Progenitor cell of endocrine pancreas (in vitro differentiated cells): ENCODE results near the gene LRP6. TPM values are rescaled to one million over a fixed set of nuclear protein-coding genes. Genes with fewer than 3 reads are reported as not detected.

Source experiments
- DNase-seq: peaks from one replicate; pipeline ENCODE4 v3.0.0; 2021; ENCODE audit warnings: low spot score; ENCODE audit not compliant: unreplicated experiment
- H3K27ac Mint-ChIP-seq: 2 replicates; pipeline ENCODE4 v1.8.0; 2021; ENCODE audit warnings: mild to moderate bottlenecking, moderate library complexity, mixed read lengths
- H3K27me3 Mint-ChIP-seq: 2 replicates; pipeline ENCODE4 v1.8.0; 2021; ENCODE audit warnings: mixed read lengths
- H3K36me3 Mint-ChIP-seq: 2 replicates; pipeline ENCODE4 v1.8.0; 2022; ENCODE audit warnings: mixed read lengths; ENCODE audit not compliant: insufficient read depth
- H3K4me1 Mint-ChIP-seq: 2 replicates; pipeline ENCODE4 v1.8.0; 2021; ENCODE audit warnings: low read depth, mixed read lengths
- H3K4me3 Mint-ChIP-seq: 2 replicates; pipeline ENCODE4 v1.8.0; 2021; ENCODE audit warnings: low read depth, mild to moderate bottlenecking, moderate library complexity, mixed read lengths
- H3K9me3 Mint-ChIP-seq: 2 replicates; pipeline ENCODE4 v1.8.0; 2021; ENCODE audit warnings: low read depth, mixed read lengths
- CTCF ChIP-seq: fragments of 200-600 bp; sonication (generic); IDR thresholded peaks from one replicate; pipeline ENCODE4 v1.5.0; 2021; ENCODE audit warnings: antibody characterized with exemption, mild to moderate bottlenecking; ENCODE audit not compliant: unreplicated experiment
- total RNA-seq: library from RNA; stranded (reverse); gene quantifications from 2 replicates; pipeline ENCODE4 v1.2.1, GENCODE V29; 2021

LRP6 gene
- total RNA-seq, 1 donor from 2014 or later, result 163 TPM

GRCh38 chr12:12190087-12190809 is 76.6 kb downstream of the LRP6 start:
- TF ChIP-seq CTCF, result no peak
- H3K4me1 Mint-ChIP-seq, result peaks cover 35% of the 10 kb centered on the region
- peaks cover 34% of the 10 kb centered on the region for H3K36me3 Mint-ChIP-seq
- H3K27me3 Mint-ChIP-seq, result no peaks in the 10 kb centered on the region
- H3K9me3 Mint-ChIP-seq, result peaks cover 11% of the 10 kb centered on the region
- DNase-seq, result no peak
- H3K27ac Mint-ChIP-seq, result no peak overlapping the region
- H3K4me3 Mint-ChIP-seq, result no peak overlapping the region

GRCh38 chr12:12185414-12185813 is 81.4 kb downstream of the LRP6 start:
- no peak overlapping the region for H3K4me3 Mint-ChIP-seq
- peaks cover 21% of the 10 kb centered on the region for H3K36me3 Mint-ChIP-seq
- H3K27me3 Mint-ChIP-seq, result no peaks in the 10 kb centered on the region
- no peaks in the 10 kb centered on the region for H3K9me3 Mint-ChIP-seq
- peak overlapping the region; percentile 85 for H3K27ac Mint-ChIP-seq
- DNase-seq, result no peak
- H3K4me1 Mint-ChIP-seq, result peaks cover 48% of the 10 kb centered on the region
- TF ChIP-seq CTCF, result no peak

- H3K27me3 Mint-ChIP-seq, result no peaks in the 10 kb centered on the region
- peak overlapping the region; percentile 31 for H3K4me3 Mint-ChIP-seq
- TF ChIP-seq CTCF, result no peak
- H3K9me3 Mint-ChIP-seq, result no peaks in the 10 kb centered on the region
- peak overlapping the region; percentile 92 for H3K27ac Mint-ChIP-seq
- peaks cover 30% of the 10 kb centered on the region for H3K36me3 Mint-ChIP-seq
- no peak for DNase-seq
- H3K4me1 Mint-ChIP-seq, result peaks cover 49% of the 10 kb centered on the region
These were observed 84.0 kb downstream of the LRP6 start for GRCh38 chr12:12182703-12183365.

GRCh38 chr12:12181511-12181910 is 85.3 kb downstream of the LRP6 start:
- Mint-ChIP-seq H3K36me3 (peaks cover 29% of the 10 kb centered on the region), H3K4me3 (no peak overlapping the region)

GRCh38 chr12:12180575-12180974 is 86.3 kb downstream of the LRP6 start:
- no peak for DNase-seq
- H3K27ac Mint-ChIP-seq, result no peak overlapping the region
- peaks cover 29% of the 10 kb centered on the region for H3K36me3 Mint-ChIP-seq
- H3K9me3 Mint-ChIP-seq, result no peaks in the 10 kb centered on the region
- H3K4me3 Mint-ChIP-seq, result no peak overlapping the region
- peaks cover 42% of the 10 kb centered on the region for H3K4me1 Mint-ChIP-seq
- H3K27me3 Mint-ChIP-seq, result no peaks in the 10 kb centered on the region
- TF ChIP-seq CTCF, result no peak

More at GRCh38 chr12:12181511-12181910, 85.3 kb downstream of the LRP6 start:
- Mint-ChIP-seq H3K4me1 (peaks cover 43% of the 10 kb centered on the region), H3K9me3 (no peaks in the 10 kb centered on the region), H3K27me3 (no peaks in the 10 kb centered on the region), H3K27ac (peak overlapping the region; percentile 96)
- TF ChIP-seq CTCF, result no peak
- no peak for DNase-seq
